Hepatocyte (in vitro differentiated cells): ENCODE data around the gene CDH12. TPM values are rescaled to one million over a fixed set of nuclear protein-coding genes. Genes with fewer than 3 reads are reported as not detected.

Experiments used
- DNase-seq: peaks from one replicate; pipeline ENCODE4 v3.0.0-alpha.2; 2016; ENCODE audit warnings: low spot score
- H2AFZ ChIP-seq: fragments of 200-600 bp; sonication (generic); 2 replicates; pipeline ENCODE4 v1.6.0; 2016; ENCODE audit warnings: antibody characterized with exemption, mild to moderate bottlenecking
- H3K27ac ChIP-seq: fragments of 200-600 bp; sonication (generic); 2 replicates; pipeline ENCODE4 v1.5.1; 2016; ENCODE audit warnings: mild to moderate bottlenecking
- H3K27me3 ChIP-seq: fragments of 200-600 bp; sonication (generic); 2 replicates; pipeline ENCODE4 v1.6.1; 2016
- H3K36me3 ChIP-seq: fragments of 200-600 bp; sonication (generic); replicated peaks from 2 replicates; pipeline ENCODE4 v1.5.1; 2016; ENCODE audit warnings: low read depth; ENCODE audit not compliant: insufficient read depth
- H3K4me1 ChIP-seq: fragments of 200-600 bp; sonication (generic); 2 replicates; pipeline ENCODE4 v1.5.1; 2016; ENCODE audit warnings: mild to moderate bottlenecking, moderate library complexity; ENCODE audit not compliant: insufficient read depth
- H3K4me2 ChIP-seq: fragments of 200-600 bp; sonication (generic); 2 replicates; pipeline ENCODE4 v1.6.0; 2016
- H3K4me3 ChIP-seq: fragments of 200-600 bp; sonication (generic); 2 replicates; pipeline ENCODE4 v1.5.1; 2016; ENCODE audit warnings: mild to moderate bottlenecking
- H3K79me2 ChIP-seq: fragments of 200-600 bp; sonication (generic); 2 replicates; pipeline ENCODE4 v1.6.0; 2017; ENCODE audit warnings: mild to moderate bottlenecking
- H3K9me2 ChIP-seq: fragments of 200-600 bp; sonication (generic); replicated peaks from 2 replicates; pipeline ENCODE4 v1.6.0; 2017; ENCODE audit warnings: mild to moderate bottlenecking; ENCODE audit not compliant: insufficient read depth
- H3K9me3 ChIP-seq: fragments of 200-600 bp; sonication (generic); 2 replicates; pipeline ENCODE4 v1.5.1; 2016; ENCODE audit warnings: low read depth, mild to moderate bottlenecking
- H4K20me1 ChIP-seq: fragments of 200-600 bp; sonication (generic); 2 replicates; pipeline ENCODE4 v1.6.0; 2016; ENCODE audit warnings: mild to moderate bottlenecking; ENCODE audit not compliant: insufficient read depth, poor library complexity, severe bottlenecking
- CTCF ChIP-seq: fragments of 200-600 bp; sonication (generic); IDR thresholded peaks from 2 replicates; pipeline ENCODE4 v1.5.1; 2016; ENCODE audit warnings: antibody characterized with exemption, mild to moderate bottlenecking; ENCODE audit not compliant: poor library complexity
- EZH2 ChIP-seq: fragments of 200-600 bp; sonication (generic); IDR thresholded peaks from 2 replicates; pipeline ENCODE4 v1.6.1; 2016; ENCODE audit warnings: antibody characterized with exemption, mild to moderate bottlenecking, borderline replicate concordance
- EZH2phosphoT487 ChIP-seq: fragments of 200-600 bp; sonication (generic); IDR thresholded peaks from one replicate; pipeline ENCODE4 v1.6.1; 2018; ENCODE audit warnings: antibody characterized with exemption, mild to moderate bottlenecking, low read depth, moderate library complexity; ENCODE audit not compliant: unreplicated experiment, severe bottlenecking
- WGBS: methylation state at CpG from one replicate; pipeline ENCODE4 v1.1.6; 2016; ENCODE audit warnings: low lambda C conversion rate; ENCODE audit errors: missing lambda C conversion rate; 5-methylcytosine and 5-hydroxymethylcytosine counted together
- polyA plus RNA-seq: library from polyadenylated mRNA; unstranded; fragments of >200 nt; fragmentation: Nextera tagmentation; extraction: Ambion mirVana; gene quantifications from 2 replicates; pipeline ENCODE4 v1.2.1, GENCODE V29; 2016
- total RNA-seq: library from RNA; depleted of rRNA; stranded (reverse); fragments of >200 nt; gene quantifications from 2 replicates; pipeline ENCODE4 v1.2.3, GENCODE V29; 2014

Gene CDH12
- total and polyA plus RNA-seq, 2 experiments from 2014 or later: 15.4 to 44.5 TPM

DNA sequence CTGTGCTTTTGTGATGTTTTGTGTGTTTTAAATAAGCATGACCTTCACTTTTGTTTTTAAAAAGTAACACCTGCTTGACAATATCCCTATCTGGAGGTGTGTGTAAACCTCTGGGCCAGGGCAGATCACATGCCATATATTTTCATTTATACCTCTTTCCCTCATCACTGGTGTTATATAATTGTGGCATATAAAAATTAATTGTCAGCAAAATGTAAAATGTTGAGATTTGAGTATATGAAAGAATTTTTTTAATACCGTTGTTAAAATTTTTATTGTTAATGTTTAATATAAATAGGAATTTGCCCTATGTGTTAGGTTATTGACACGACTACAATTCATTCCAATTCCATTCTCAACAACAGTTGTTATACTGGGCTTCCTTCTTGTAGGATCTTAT is 6.5 kb downstream of the CDH12 start:
- 92% methylated on average over 2 of the region's 2 CpGs for WGBS
- H4K20me1 ChIP-seq: no peaks in the 10 kb centered on the region
- H3K9me3 ChIP-seq: no peaks in the 10 kb centered on the region
- H2AFZ ChIP-seq: no peak overlapping the region
- TF ChIP-seq EZH2 (no peak), CTCF (no peak), EZH2phosphoT487 (no peak)
- no peak overlapping the region for H3K4me2 ChIP-seq
- H3K27ac ChIP-seq: no peak overlapping the region
- H3K4me3 ChIP-seq: no peak overlapping the region
- no peak for DNase-seq
- no peaks in the 10 kb centered on the region for H3K79me2 ChIP-seq
- no peaks in the 10 kb centered on the region for H3K36me3 ChIP-seq
- H3K27me3 ChIP-seq: peaks cover under 1% of the 10 kb centered on the region
- no peaks in the 10 kb centered on the region for H3K4me1 ChIP-seq
- H3K9me2 ChIP-seq: no peaks in the 10 kb centered on the region

DNA sequence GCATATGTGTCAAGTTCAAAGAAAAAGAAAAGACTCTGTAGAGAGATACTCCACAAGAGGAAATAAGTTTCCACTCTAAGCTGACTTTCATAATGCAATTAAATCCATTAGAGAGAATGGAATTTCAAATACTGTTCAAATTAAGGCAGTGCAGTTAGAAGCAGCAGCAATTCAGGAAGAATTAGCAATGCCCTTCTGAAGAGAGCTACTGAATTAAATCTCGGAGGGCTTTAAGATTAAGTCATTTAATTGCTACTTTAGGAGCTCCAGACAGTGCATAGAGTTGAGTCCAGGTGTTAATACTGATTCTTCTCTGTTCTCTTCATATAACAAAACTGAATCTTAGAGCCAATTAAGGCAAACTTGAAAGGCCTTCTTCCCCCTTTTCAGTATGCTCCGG is 8.5 kb downstream of the CDH12 start:
- Histone ChIP-seq H2AFZ (no peak overlapping the region), H3K27me3 (no peaks in the 10 kb centered on the region), H3K79me2 (no peaks in the 10 kb centered on the region), H3K9me2 (no peaks in the 10 kb centered on the region), H3K9me3 (no peaks in the 10 kb centered on the region), H3K27ac (no peak overlapping the region), H4K20me1 (no peaks in the 10 kb centered on the region), H3K4me3 (no peak overlapping the region), H3K36me3 (no peaks in the 10 kb centered on the region), H3K4me1 (no peaks in the 10 kb centered on the region), H3K4me2 (no peak overlapping the region)
- 83% methylated on average over 2 of the region's 2 CpGs for WGBS
- no peak for TF ChIP-seq CTCF
- TF ChIP-seq EZH2: no peak
- TF ChIP-seq EZH2phosphoT487: no peak
- no peak for DNase-seq

- no peaks in the 10 kb centered on the region for H3K9me3 ChIP-seq
- H3K27me3 ChIP-seq: no peaks in the 10 kb centered on the region
- no peaks in the 10 kb centered on the region for H3K9me2 ChIP-seq
- no peak overlapping the region for H3K4me2 ChIP-seq
- no peaks in the 10 kb centered on the region for H3K4me1 ChIP-seq
- WGBS: 100% methylated on average over 1 of the region's 1 CpG
- H4K20me1 ChIP-seq: no peaks in the 10 kb centered on the region
- H2AFZ ChIP-seq: no peak overlapping the region
- no peak for TF ChIP-seq CTCF
- TF ChIP-seq EZH2phosphoT487: no peak
- no peak for TF ChIP-seq EZH2
- no peaks in the 10 kb centered on the region for H3K79me2 ChIP-seq
- no peak overlapping the region for H3K27ac ChIP-seq
- H3K36me3 ChIP-seq: no peaks in the 10 kb centered on the region
- no peak overlapping the region for H3K4me3 ChIP-seq
- no peak for DNase-seq
Observed at GRCh38 chr5:22844155-22844554, 9.0 kb downstream of the CDH12 start.

DNA sequence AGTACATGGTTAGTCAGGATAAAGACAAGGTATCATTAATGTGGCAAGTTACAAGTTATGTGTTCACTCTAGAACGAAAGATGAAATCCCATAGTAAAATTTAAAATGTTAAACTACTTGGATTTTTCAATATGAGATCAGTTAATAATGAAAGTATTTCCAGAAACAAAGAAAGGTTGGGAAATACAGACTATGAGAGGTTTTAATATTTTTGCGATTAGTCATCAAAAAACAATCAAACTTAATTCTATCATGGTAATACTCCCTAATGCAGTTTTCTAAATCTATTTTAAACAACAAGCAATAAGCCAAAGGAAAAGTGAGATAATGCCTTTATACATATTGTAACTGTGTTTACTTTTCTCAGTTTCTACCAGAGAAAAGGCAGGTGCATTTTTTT is 10.6 kb downstream of the CDH12 start:
- no peak overlapping the region for H3K27ac ChIP-seq
- no peaks in the 10 kb centered on the region for H3K9me2 ChIP-seq
- H3K9me3 ChIP-seq: no peaks in the 10 kb centered on the region
- no peak overlapping the region for H2AFZ ChIP-seq
- 85% methylated on average over 2 of the region's 2 CpGs for WGBS
- no peak overlapping the region for H3K4me3 ChIP-seq
- no peak for TF ChIP-seq EZH2phosphoT487
- no peak for TF ChIP-seq EZH2
- no peaks in the 10 kb centered on the region for H3K27me3 ChIP-seq
- H3K4me1 ChIP-seq: no peaks in the 10 kb centered on the region
- H3K36me3 ChIP-seq: no peaks in the 10 kb centered on the region
- no peak for DNase-seq
- H3K79me2 ChIP-seq: no peaks in the 10 kb centered on the region
- no peaks in the 10 kb centered on the region for H4K20me1 ChIP-seq
- H3K4me2 ChIP-seq: no peak overlapping the region
